ENCODE measurements around the gene MN1. TPM values are rescaled to one million over a fixed set of nuclear protein-coding genes. Genes with fewer than 3 reads are reported as not detected.
A peak's percentile ranks its signal among the peaks of the same experiment; 100 is the strongest.

MN1 gene
- total and polyA plus RNA-seq, 2 of the 8 experiments (the other 6 are each of a cell fraction or from before 2014, with no cell fraction given), result 3.1 to 4.9 TPM

DNA sequence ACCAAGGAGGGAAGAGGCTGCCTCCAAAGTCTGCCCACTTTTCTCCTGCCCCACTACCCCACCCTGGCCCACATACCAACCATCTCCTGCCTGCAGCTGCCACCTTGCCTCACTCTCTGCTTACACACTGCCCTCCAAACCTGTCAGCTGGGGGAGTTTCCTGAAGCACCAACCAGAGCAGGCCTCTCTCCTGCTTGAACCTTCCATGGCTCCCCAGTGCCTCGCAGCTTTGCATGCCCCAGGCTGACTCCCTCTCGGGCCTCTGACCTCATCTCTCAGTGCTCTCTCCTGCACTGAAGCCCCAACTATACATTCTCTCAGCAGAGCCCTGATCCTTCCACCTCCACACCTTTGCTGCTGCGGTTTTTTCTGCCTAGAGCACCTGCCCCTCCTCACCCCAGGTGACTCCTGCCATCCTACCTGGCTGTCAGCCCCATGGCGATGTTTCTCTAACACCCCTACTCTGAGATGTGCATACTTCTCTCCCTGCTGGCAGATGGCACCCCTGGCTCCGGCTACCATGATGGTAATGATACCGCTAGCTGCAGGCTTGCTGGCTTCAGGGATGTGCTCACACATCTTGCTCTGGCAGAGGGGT is 43.5 kb downstream of the MN1 start:
- no peak overlapping the region for H4K5ac ChIP-seq (ENCODE audit: insufficient read length, low read depth, low read length)
- H2AK5ac ChIP-seq (ENCODE audit: low read depth, low read length), result peak overlapping the region; percentile 96; the same call in 1 of the 2 replicates
- POLR2A ChIA-PET (ENCODE audit: partially characterized antibody), result interaction anchor here (0.6 to 2.2 kb wide), 3 partner anchors 9 to 21 kb away, joined by 3 to 9 read pairs (median 3); no protein-coding TSS in a partner anchor
- FAIRE-seq, result no peak
- CTCF ChIA-PET (ENCODE audit: partially characterized antibody), result interaction anchor here (0.7 to 1.4 kb wide), 6 partner anchors 9 to 47 kb away, joined by 3 to 4 read pairs (median 3); no protein-coding TSS in a partner anchor
- TF ChIP-seq HDAC2 (IDR thresholded peaks at IDR 0.05; ENCODE audit: borderline replicate concordance in 1 of 2, low read depth in 2 of 2, low read length in 2 of 2) (peak in 1 of 2 experiments; percentile 85; a peak in 2 of 4 replicates), KDM1A (IDR thresholded peaks at IDR 0.05; ENCODE audit: borderline replicate concordance, low read length) (peak; percentile 93), RFX5 (IDR thresholded peaks at IDR 0.05; ENCODE audit: borderline replicate concordance, low read depth, low read length) (no peak)
- H2AFZ ChIP-seq (ENCODE audit: low read length), result no peak overlapping the region
- no peak overlapping the region for H2BK20ac ChIP-seq (ENCODE audit: low read length)
- peaks cover 4% of the 10 kb centered on the region for H3K79me1 ChIP-seq (ENCODE audit: low read depth, low read length)
- no peak overlapping the region for H3K14ac ChIP-seq (ENCODE audit: insufficient read length)
- H2BK5ac ChIP-seq (ENCODE audit: low read depth, low read length), result 0 out of 2 replicates have a peak overlapping the region, but pooled peaks have one; percentile 44
- DNase-seq (ENCODE audit: low read depth in 1 of 2, low spot score in 2 of 2), result no peak
- H2BK12ac ChIP-seq (ENCODE audit: low read depth, low read length), result 0 out of 2 replicates have a peak overlapping the region, but pooled peaks have one; percentile 17
- H3K18ac ChIP-seq (ENCODE audit: extremely low read depth, low read length), result no peak overlapping the region
- no peaks in the 10 kb centered on the region for H3K27me3 ChIP-seq (replicated peaks in 1 of 4; ENCODE audit: control insufficient read depth in 3 of 4, extremely low read depth in 1 of 4, insufficient read depth in 3 of 4, low read length in 3 of 4)
- peak overlapping the region; percentile 36 for H3K4ac ChIP-seq (replicated peaks; ENCODE audit: insufficient read length, low read depth, low read length)
- no peak overlapping the region for H3K9ac ChIP-seq (replicated peaks in 1 of 4; ENCODE audit: extremely low read depth in 1 of 4, low read depth in 3 of 4, low read length in 3 of 4)
- no peaks in the 10 kb centered on the region for H3K36me3 ChIP-seq (ENCODE audit: control insufficient read depth in 2 of 4, insufficient read depth in 4 of 4, low read length in 3 of 4)
- no peak overlapping the region for H3K27ac ChIP-seq (ENCODE audit: low read depth, low read length)
- no peaks in the 10 kb centered on the region for H3K79me2 ChIP-seq (ENCODE audit: control insufficient read depth in 1 of 2, insufficient read depth in 2 of 2, low read length in 2 of 2)
- H4K8ac ChIP-seq (ENCODE audit: extremely low read depth, insufficient read depth, low read length), result peak overlapping the region; percentile 36; the same call in 1 of the 2 replicates
- H2BK15ac ChIP-seq (ENCODE audit: low read length), result peak overlapping the region; percentile 46; the same call in 1 of the 2 replicates
- H2BK120ac ChIP-seq (replicated peaks; ENCODE audit: low read depth, low read length), result no peak overlapping the region
- no peak overlapping the region for H3K4me2 ChIP-seq (ENCODE audit: insufficient read depth in 1 of 2, low read depth in 2 of 2, low read length in 2 of 2)
- no peaks in the 10 kb centered on the region; the same call in 1 of the 2 replicates for H3K23me2 ChIP-seq (ENCODE audit: low read depth, low read length)
- H4K91ac ChIP-seq (replicated peaks; ENCODE audit: insufficient read length, low read length), result no peak overlapping the region
- 91% methylated on average over 6 of the region's 6 CpGs; no CpG with 5 or more reads in 1 of the 2 experiments for WGBS, 2 experiments (ENCODE audit: extremely low coverage in 1 of 2, insufficient coverage in 1 of 2, insufficient read length in 1 of 2, insufficient replicate concordance in 2 of 2, low coverage in 1 of 2, low lambda C conversion rate in 2 of 2, missing lambda C conversion rate in 1 of 2)
- H4K20me1 ChIP-seq (replicated peaks in 1 of 2; ENCODE audit: control insufficient read depth in 1 of 2, insufficient read depth in 2 of 2, low read length in 2 of 2), result no peaks in the 10 kb centered on the region
- H3K9me3 ChIP-seq (ENCODE audit: insufficient read depth in 2 of 2, low read depth in 1 of 2, low read length in 1 of 2), result no peaks in the 10 kb centered on the region
- no peak overlapping the region for H3K4me3 ChIP-seq (ENCODE audit: extremely low read depth in 1 of 4, insufficient read depth in 2 of 4, low read depth in 3 of 4, low read length in 4 of 4)
- H3K56ac ChIP-seq (replicated peaks; ENCODE audit: insufficient read length, low read depth, low read length), result no peak overlapping the region
- H3K4me1 ChIP-seq (replicated peaks in 1 of 4; ENCODE audit: control insufficient read depth in 3 of 4, insufficient read depth in 4 of 4, low read length in 3 of 4), result peaks cover 0 to 6% (median 1%) of the 10 kb centered on the region in 4 experiments; a peak in 3 of 7 replicates
- no peak overlapping the region for H3K23ac ChIP-seq (ENCODE audit: insufficient read length)
